ENCODE results near the gene GPANK1.

DNA sequence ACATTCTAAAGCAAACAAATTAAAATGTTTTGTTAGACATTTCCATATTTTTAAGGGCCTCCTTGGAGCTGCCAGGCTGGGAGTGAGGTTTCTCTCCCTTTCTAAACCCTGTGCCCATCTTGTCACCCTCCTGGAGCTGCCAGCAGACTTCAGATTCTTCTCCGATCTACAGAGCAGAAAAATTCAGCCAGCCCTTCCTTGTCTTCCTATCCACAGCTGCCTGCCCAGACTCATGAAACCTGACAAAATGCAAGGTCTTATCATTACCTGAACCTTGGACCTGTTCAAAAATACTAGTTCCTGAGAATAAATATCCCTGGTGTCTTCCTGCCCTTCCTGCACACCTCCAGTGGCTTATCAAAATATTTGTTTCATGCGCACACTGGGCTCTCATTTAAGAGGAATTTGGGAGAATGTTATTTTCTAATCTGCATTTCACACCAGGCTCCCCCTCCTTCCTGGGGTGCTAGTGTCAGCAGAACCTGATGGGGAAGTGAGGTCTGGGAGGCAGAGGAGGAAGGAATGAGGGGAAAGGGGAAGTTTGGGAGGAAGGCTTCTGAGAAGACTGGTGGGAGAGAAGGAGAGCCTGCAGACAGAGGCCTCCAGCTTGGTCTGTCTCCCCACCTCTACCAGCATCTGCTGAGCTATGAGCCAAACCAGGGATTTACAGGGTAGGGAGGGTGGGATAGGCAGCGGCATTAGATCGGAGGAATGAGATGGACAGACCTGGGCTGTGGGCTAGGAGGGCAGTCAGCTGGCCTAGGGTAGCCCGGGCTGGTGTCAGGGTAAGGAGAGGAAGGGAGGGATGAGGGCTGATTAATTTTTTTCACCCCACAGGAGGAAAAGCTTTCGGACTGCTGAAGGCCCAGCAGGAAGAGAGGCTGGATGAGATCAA is 49.9 kb downstream of the GPANK1 start, which contains the start of gene AIF1:
- TF ChIP-seq ZNF564 (CRISPR knock-in tag; IDR thresholded peaks at IDR 0.05): no peak
- peak in 1 of 2 experiments; percentile 12; a peak in 1 of 4 replicates for TF ChIP-seq EP300 (IDR thresholded peaks at IDR 0.05; ENCODE audit: low read depth in 2 of 2, low read length in 2 of 2)
- TF ChIP-seq EP300 (CRISPR knock-in tag; IDR thresholded peaks at IDR 0.05; ENCODE audit: borderline replicate concordance): no peak
- TF ChIP-seq, protein P1, sequence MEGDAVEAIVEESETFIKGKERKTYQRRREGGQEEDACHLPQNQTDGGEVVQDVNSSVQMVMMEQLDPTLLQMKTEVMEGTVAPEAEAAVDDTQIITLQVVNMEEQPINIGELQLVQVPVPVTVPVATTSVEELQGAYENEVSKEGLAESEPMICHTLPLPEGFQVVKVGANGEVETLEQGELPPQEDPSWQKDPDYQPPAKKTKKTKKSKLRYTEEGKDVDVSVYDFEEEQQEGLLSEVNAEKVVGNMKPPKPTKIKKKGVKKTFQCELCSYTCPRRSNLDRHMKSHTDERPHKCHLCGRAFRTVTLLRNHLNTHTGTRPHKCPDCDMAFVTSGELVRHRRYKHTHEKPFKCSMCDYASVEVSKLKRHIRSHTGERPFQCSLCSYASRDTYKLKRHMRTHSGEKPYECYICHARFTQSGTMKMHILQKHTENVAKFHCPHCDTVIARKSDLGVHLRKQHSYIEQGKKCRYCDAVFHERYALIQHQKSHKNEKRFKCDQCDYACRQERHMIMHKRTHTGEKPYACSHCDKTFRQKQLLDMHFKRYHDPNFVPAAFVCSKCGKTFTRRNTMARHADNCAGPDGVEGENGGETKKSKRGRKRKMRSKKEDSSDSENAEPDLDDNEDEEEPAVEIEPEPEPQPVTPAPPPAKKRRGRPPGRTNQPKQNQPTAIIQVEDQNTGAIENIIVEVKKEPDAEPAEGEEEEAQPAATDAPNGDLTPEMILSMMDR (CRISPR knock-in tag; IDR thresholded peaks at IDR 0.05): no peak
- no peak for TF ChIP-seq CHD4 (IDR thresholded peaks at IDR 0.05; ENCODE audit: borderline replicate concordance, low read length)
- TF ChIP-seq, protein P2, sequence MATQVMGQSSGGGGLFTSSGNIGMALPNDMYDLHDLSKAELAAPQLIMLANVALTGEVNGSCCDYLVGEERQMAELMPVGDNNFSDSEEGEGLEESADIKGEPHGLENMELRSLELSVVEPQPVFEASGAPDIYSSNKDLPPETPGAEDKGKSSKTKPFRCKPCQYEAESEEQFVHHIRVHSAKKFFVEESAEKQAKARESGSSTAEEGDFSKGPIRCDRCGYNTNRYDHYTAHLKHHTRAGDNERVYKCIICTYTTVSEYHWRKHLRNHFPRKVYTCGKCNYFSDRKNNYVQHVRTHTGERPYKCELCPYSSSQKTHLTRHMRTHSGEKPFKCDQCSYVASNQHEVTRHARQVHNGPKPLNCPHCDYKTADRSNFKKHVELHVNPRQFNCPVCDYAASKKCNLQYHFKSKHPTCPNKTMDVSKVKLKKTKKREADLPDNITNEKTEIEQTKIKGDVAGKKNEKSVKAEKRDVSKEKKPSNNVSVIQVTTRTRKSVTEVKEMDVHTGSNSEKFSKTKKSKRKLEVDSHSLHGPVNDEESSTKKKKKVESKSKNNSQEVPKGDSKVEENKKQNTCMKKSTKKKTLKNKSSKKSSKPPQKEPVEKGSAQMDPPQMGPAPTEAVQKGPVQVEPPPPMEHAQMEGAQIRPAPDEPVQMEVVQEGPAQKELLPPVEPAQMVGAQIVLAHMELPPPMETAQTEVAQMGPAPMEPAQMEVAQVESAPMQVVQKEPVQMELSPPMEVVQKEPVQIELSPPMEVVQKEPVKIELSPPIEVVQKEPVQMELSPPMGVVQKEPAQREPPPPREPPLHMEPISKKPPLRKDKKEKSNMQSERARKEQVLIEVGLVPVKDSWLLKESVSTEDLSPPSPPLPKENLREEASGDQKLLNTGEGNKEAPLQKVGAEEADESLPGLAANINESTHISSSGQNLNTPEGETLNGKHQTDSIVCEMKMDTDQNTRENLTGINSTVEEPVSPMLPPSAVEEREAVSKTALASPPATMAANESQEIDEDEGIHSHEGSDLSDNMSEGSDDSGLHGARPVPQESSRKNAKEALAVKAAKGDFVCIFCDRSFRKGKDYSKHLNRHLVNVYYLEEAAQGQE (IDR thresholded peaks at IDR 0.05; ENCODE audit: borderline replicate concordance in 1 of 2, low read depth in 1 of 2, low read length in 2 of 2): no peak
- TF ChIP-seq BHLHE40 (IDR thresholded peaks at IDR 0.05; ENCODE audit: low read length): no peak
- TF ChIP-seq, protein P3, sequence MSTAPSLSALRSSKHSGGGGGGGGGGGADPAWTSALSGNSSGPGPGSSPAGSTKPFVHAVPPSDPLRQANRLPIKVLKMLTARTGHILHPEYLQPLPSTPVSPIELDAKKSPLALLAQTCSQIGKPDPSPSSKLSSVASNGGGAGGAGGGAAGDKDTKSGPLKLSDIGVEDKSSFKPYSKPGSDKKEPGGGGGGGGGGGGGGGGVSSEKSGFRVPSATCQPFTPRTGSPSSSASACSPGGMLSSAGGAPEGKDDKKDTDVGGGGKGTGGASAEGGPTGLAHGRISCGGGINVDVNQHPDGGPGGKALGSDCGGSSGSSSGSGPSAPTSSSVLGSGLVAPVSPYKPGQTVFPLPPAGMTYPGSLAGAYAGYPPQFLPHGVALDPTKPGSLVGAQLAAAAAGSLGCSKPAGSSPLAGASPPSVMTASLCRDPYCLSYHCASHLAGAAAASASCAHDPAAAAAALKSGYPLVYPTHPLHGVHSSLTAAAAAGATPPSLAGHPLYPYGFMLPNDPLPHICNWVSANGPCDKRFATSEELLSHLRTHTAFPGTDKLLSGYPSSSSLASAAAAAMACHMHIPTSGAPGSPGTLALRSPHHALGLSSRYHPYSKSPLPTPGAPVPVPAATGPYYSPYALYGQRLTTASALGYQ (CRISPR knock-in tag; IDR thresholded peaks at IDR 0.05): 0 out of 2 replicates have a peak, but pooled peaks have one; percentile 37
- TF ChIP-seq HMGA1 (CRISPR knock-in tag; conservative IDR thresholded peaks at IDR 0.05): no peak
- TF ChIP-seq SIN3B (IDR thresholded peaks at IDR 0.05; ENCODE audit: low read length): no peak
- TF ChIP-seq SMAD1 (CRISPR knock-in tag; IDR thresholded peaks at IDR 0.05; ENCODE audit: borderline replicate concordance, low read depth): no peak
- TF ChIP-seq TCF7L2 (IDR thresholded peaks at IDR 0.05; ENCODE audit: low read depth, low read length): no peak
- 0 out of 2 replicates have a peak, but pooled peaks have one; percentile 61 for TF ChIP-seq ELF3 (CRISPR knock-in tag; IDR thresholded peaks at IDR 0.05)
- no peak for TF ChIP-seq ZFP41 (CRISPR knock-in tag; IDR thresholded peaks at IDR 0.05; ENCODE audit: borderline replicate concordance)
- TF ChIP-seq, protein P4, sequence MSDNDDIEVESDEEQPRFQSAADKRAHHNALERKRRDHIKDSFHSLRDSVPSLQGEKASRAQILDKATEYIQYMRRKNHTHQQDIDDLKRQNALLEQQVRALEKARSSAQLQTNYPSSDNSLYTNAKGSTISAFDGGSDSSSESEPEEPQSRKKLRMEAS (IDR thresholded peaks at IDR 0.05): no peak

Data from HepG2 (cell line).